Neuronal stem cell (in vitro differentiated cells): ENCODE results near the gene SPATA31C1.

ENCODE experiments used
- DNase-seq: peaks from one replicate; pipeline ENCODE4 v3.0.0-alpha.2; 2013; ENCODE audit warnings: low spot score
- H2AFZ ChIP-seq: one replicate; pipeline ENCODE4 v1.6.1; 2013; ENCODE audit warnings: mild to moderate bottlenecking, low read length, inconsistent platforms
- H2AK5ac ChIP-seq: 2 replicates; pipeline ENCODE4 v1.6.1; 2013; ENCODE audit warnings: low read depth, mild to moderate bottlenecking, inconsistent platforms, low read length, moderate library complexity, mixed read lengths
- H2BK120ac ChIP-seq: 2 replicates; pipeline ENCODE4 v1.6.1; 2013; ENCODE audit warnings: low read depth, mild to moderate bottlenecking, inconsistent platforms, low read length, moderate library complexity, mixed read lengths
- H2BK12ac ChIP-seq: one replicate; pipeline ENCODE4 v1.6.1; 2013; ENCODE audit warnings: low read length, inconsistent platforms
- H2BK15ac ChIP-seq: 2 replicates; pipeline ENCODE4 v1.6.1; 2013; ENCODE audit warnings: mild to moderate bottlenecking, low read length, inconsistent platforms, mixed read lengths
- H2BK5ac ChIP-seq: one replicate; pipeline ENCODE4 v1.6.1; 2013; ENCODE audit warnings: inconsistent platforms, mild to moderate bottlenecking, low read length, moderate library complexity
- H3K14ac ChIP-seq: one replicate; pipeline ENCODE4 v1.6.1; 2013; ENCODE audit warnings: low read length, inconsistent platforms
- H3K18ac ChIP-seq: 2 replicates; pipeline ENCODE4 v1.6.1; 2013; ENCODE audit warnings: low read length, inconsistent platforms
- H3K23ac ChIP-seq: 2 replicates; pipeline ENCODE4 v1.6.1; 2013; ENCODE audit warnings: low read depth, mild to moderate bottlenecking, mixed read lengths, low read length, inconsistent platforms; ENCODE audit not compliant: poor library complexity
- H3K27ac ChIP-seq: replicated peaks from 3 replicates; pipeline ENCODE4 v1.5.1; 2013; ENCODE audit warnings: low read length, inconsistent platforms
- H3K27me3 ChIP-seq, 3 experiments: 2 replicates each; pipeline ENCODE4 v1.6.1; 2013; ENCODE audit warnings: low read length in 3 of 3, mild to moderate bottlenecking in 2 of 3, inconsistent platforms in 1 of 3, low read depth in 1 of 3, mixed read lengths in 1 of 3, moderate library complexity in 1 of 3; ENCODE audit not compliant: control insufficient read depth in 3 of 3, insufficient read depth in 3 of 3
- H3K36me3 ChIP-seq, 2 donors: replicated peaks in 1 of 2; 2 replicates each; pipeline ENCODE4 v1.6.1; 2013; ENCODE audit warnings: low read length in 2 of 2; ENCODE audit not compliant: control insufficient read depth in 2 of 2, insufficient read depth in 2 of 2
- H3K4ac ChIP-seq: 2 replicates; pipeline ENCODE4 v1.6.1; 2013; ENCODE audit warnings: inconsistent platforms, mild to moderate bottlenecking, low read length, moderate library complexity
- H3K4me1 ChIP-seq, 2 donors: 1 replicate in 1 of 2; 2 replicates in 1 of 2; pipeline ENCODE4 v1.6.1; 2013; ENCODE audit warnings: low read length in 2 of 2, low read depth in 1 of 2; ENCODE audit not compliant: control insufficient read depth in 2 of 2, insufficient read depth in 1 of 2
- H3K4me2 ChIP-seq: one replicate; pipeline ENCODE4 v1.6.1; 2013; ENCODE audit warnings: mild to moderate bottlenecking, low read length, inconsistent platforms; ENCODE audit not compliant: insufficient read depth, poor library complexity, severe bottlenecking
- H3K4me3 ChIP-seq, 2 donors: 2 replicates each; pipeline ENCODE4 v1.5.1; 2013; ENCODE audit warnings: low read length in 2 of 2, mild to moderate bottlenecking in 2 of 2, inconsistent platforms in 1 of 2, moderate library complexity in 1 of 2
- H3K79me1 ChIP-seq: one replicate; pipeline ENCODE4 v1.6.1; 2013; ENCODE audit warnings: low read depth, mild to moderate bottlenecking, inconsistent platforms, low read length, moderate library complexity
- H3K9ac ChIP-seq: one replicate; pipeline ENCODE4 v1.6.1; 2013; ENCODE audit warnings: mild to moderate bottlenecking, low read depth, low read length, inconsistent platforms; ENCODE audit not compliant: poor library complexity
- H3K9me3 ChIP-seq, 2 donors: replicated peaks in 1 of 2; 2 replicates each; pipeline versions ENCODE3 to v1.6.1; 2013; ENCODE audit warnings: low read length in 2 of 2, mild to moderate bottlenecking in 2 of 2, inconsistent platforms in 1 of 2, low read depth in 1 of 2, mixed read lengths in 1 of 2, moderate library complexity in 1 of 2; ENCODE audit not compliant: control insufficient read depth in 2 of 2, insufficient read depth in 1 of 2
- H4K8ac ChIP-seq: one replicate; pipeline ENCODE4 v1.6.1; 2013; ENCODE audit warnings: low read depth, mild to moderate bottlenecking, inconsistent platforms, low read length, moderate library complexity
- H4K91ac ChIP-seq: one replicate; pipeline ENCODE4 v1.6.1; 2013; ENCODE audit warnings: low read length, low read depth, mild to moderate bottlenecking, inconsistent platforms; ENCODE audit not compliant: poor library complexity
- WGBS, 2 donors: extraction: QIAGEN DNeasy Blood & Tissue Kit; methylation state at CpG; one replicate each; pipeline ENCODE4 v1.1.7; 2013; ENCODE audit warnings: missing lambda C conversion rate in 2 of 2, mixed read lengths in 1 of 2; ENCODE audit not compliant: insufficient read length in 2 of 2, insufficient replicate concordance in 1 of 2; ENCODE audit errors: extremely low coverage in 2 of 2; 5-methylcytosine and 5-hydroxymethylcytosine counted together

The SPATA31C1 gene

GRCh38 chr9:87959916-87960581, 42.3 kb downstream of the SPATA31C1 start:
- Histone ChIP-seq H3K36me3 (no peaks in the 10 kb centered on the region), H3K23ac (no peak overlapping the region), H3K4me3 (no peak overlapping the region), H3K27me3 (no peaks in the 10 kb centered on the region), H2AFZ (no peak overlapping the region), H3K14ac (no peak overlapping the region), H3K9ac (no peak overlapping the region), H3K18ac (no peak overlapping the region), H3K79me1 (no peaks in the 10 kb centered on the region), H4K8ac (no peak overlapping the region), H3K9me3 (peaks cover 4% of the 10 kb centered on the region in 2 donors), H2AK5ac (no peak overlapping the region), H2BK120ac (no peak overlapping the region), H2BK15ac (no peak overlapping the region), H3K27ac (no peak overlapping the region), H2BK5ac (no peak overlapping the region), H3K4me1 (no peaks in the 10 kb centered on the region), H2BK12ac (no peak overlapping the region), H3K4me2 (no peak overlapping the region), H3K4ac (no peak overlapping the region), H4K91ac (no peak overlapping the region)
- WGBS, 2 donors, result no CpG with 5 or more reads among the region's 4 CpGs
- no peak for DNase-seq

DNA sequence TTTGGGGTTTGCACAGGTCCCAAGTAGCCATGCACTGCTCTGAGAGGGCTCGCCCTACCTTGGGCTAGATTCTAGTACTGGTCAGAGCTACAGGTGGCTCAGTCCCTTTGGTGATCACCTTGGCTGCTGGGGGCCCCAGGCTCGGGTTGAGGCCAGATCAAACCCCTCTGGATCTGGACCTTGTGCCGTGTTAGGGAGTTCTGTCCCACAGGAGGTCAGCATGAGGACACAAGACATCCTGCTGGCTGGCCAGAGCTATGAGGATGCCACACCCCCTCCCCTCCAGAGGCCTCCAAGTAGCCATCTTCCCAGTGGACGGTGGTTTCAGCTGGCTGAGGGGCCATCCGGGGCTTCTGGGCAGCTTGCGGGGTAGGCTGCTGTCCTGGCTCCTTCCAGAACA, 46.0 kb downstream of the SPATA31C1 start:
- no CpG with 5 or more reads among the region's 6 CpGs for WGBS, 2 donors
- no peak overlapping the region for H3K9ac ChIP-seq
- H2AFZ ChIP-seq, result no peak overlapping the region
- no peak overlapping the region for H3K14ac ChIP-seq
- no peak for DNase-seq
- H2BK5ac ChIP-seq, result peak overlapping the region; percentile 31
- no peak overlapping the region for H2BK12ac ChIP-seq
- H3K4ac ChIP-seq, result no peak overlapping the region
- H3K36me3 ChIP-seq, result peaks cover 10 to 12% of the 10 kb centered on the region in 2 donors
- no peak overlapping the region for H3K18ac ChIP-seq
- peak overlapping the region; percentile 49 for H2AK5ac ChIP-seq
- H2BK120ac ChIP-seq, result no peak overlapping the region
- H3K79me1 ChIP-seq, result no peaks in the 10 kb centered on the region
- peaks cover 2 to 4% of the 10 kb centered on the region in 2 donors for H3K9me3 ChIP-seq
- H4K91ac ChIP-seq, result no peak overlapping the region
- H3K27ac ChIP-seq, result no peak overlapping the region
- H3K4me1 ChIP-seq, result no peaks in the 10 kb centered on the region
- H3K4me3 ChIP-seq, result no peak overlapping the region
- H3K4me2 ChIP-seq, result no peak overlapping the region
- no peak overlapping the region for H4K8ac ChIP-seq
- H3K23ac ChIP-seq, result peak overlapping the region; percentile 33
- H3K27me3 ChIP-seq, result no peaks in the 10 kb centered on the region
- H2BK15ac ChIP-seq, result no peak overlapping the region

DNA sequence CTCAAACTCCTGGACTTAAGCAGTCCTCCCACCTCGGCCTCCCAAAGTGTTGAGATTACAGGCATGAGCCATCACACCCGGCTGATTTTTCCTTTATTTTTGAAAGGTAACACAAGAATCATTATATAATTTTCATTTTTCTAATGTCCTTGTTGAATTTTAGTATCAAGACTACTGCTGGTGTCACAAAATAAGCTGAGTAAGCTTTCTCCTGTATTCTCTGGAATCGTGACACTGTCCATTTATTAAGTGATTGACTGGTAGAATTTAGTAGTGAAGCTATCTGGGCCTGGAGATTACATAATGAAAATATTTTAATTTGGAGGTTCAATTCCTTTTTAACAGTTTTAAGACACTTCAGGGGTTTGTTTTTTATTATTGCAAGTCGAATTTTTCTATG, 47.1 kb downstream of the SPATA31C1 start:
- H3K4me3 ChIP-seq, result no peak overlapping the region
- DNase-seq, result no peak
- H4K91ac ChIP-seq, result no peak overlapping the region
- H4K8ac ChIP-seq, result no peak overlapping the region
- WGBS, 2 donors, result no CpG with 5 or more reads among the region's 4 CpGs
- H3K14ac ChIP-seq, result no peak overlapping the region
- no peak overlapping the region for H3K23ac ChIP-seq
- no peak overlapping the region for H2BK120ac ChIP-seq
- no peak overlapping the region for H3K27ac ChIP-seq
- H2AK5ac ChIP-seq, result no peak overlapping the region
- peaks cover 12 to 16% of the 10 kb centered on the region in 2 donors for H3K36me3 ChIP-seq
- H3K9me3 ChIP-seq, result no peaks in the 10 kb centered on the region
- H2BK15ac ChIP-seq, result no peak overlapping the region
- no peak overlapping the region for H3K4me2 ChIP-seq
- H3K4me1 ChIP-seq, result no peaks in the 10 kb centered on the region
- H3K4ac ChIP-seq, result no peak overlapping the region
- H2BK5ac ChIP-seq, result peak overlapping the region; percentile 31
- no peak overlapping the region for H2AFZ ChIP-seq
- H3K27me3 ChIP-seq, result no peaks in the 10 kb centered on the region
- H3K9ac ChIP-seq, result no peak overlapping the region
- H3K18ac ChIP-seq, result no peak overlapping the region
- H3K79me1 ChIP-seq, result no peaks in the 10 kb centered on the region
- no peak overlapping the region for H2BK12ac ChIP-seq

- Histone ChIP-seq H3K4me1 (no peaks in the 10 kb centered on the region), H4K91ac (no peak overlapping the region), H3K4me3 (no peak overlapping the region), H3K79me1 (no peaks in the 10 kb centered on the region), H3K9me3 (no peaks in the 10 kb centered on the region), H2BK15ac (no peak overlapping the region), H2AK5ac (no peak overlapping the region), H3K23ac (no peak overlapping the region), H3K27me3 (no peaks in the 10 kb centered on the region), H3K27ac (no peak overlapping the region), H2AFZ (no peak overlapping the region), H3K9ac (no peak overlapping the region), H2BK12ac (no peak overlapping the region), H3K18ac (no peak overlapping the region), H3K36me3 (peaks cover 12 to 17% of the 10 kb centered on the region in 2 donors), H3K4ac (no peak overlapping the region), H3K14ac (no peak overlapping the region), H2BK5ac (no peak overlapping the region), H3K4me2 (no peak overlapping the region), H2BK120ac (no peak overlapping the region), H4K8ac (no peak overlapping the region)
- no peak for DNase-seq
- no CpG with 5 or more reads among the region's 6 CpGs for WGBS, 2 donors
These were observed 50.4 kb downstream of the SPATA31C1 start for GRCh38 chr9:87968155-87968554.
